AG08395 (cell line): ENCODE results near the gene PPP3CA.

Experiments used
- DNase-seq: peaks from one replicate; pipeline ENCODE4 v3.0.0; 2012; ENCODE audit warnings: mixed read lengths, low spot score

Gene PPP3CA

GRCh38 chr4:101347267-101347556 is at the start of gene PPP3CA:
Gene PPP3CA, minus strand, starts transcription at chr4:101347526.
- DNase-seq = no peak

DNA sequence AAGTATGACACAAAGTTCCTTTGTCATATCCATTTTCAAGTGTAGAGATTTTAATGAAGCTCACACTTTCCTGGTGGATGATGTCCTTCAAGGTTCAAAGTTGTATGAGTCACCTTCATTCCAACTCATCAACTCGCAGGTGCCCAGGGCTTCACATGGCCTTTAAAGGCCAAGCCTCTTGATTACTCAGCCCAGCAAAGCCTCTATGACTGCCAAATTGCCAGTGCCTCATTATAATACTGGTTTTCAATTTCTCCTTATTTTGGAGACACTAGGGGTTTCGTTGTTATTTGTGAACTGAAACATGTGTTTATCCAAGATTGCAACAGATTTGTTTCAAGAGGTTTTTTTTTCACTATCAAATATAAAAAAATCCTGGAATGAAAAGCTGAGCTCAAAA is 45.9 kb upstream of the PPP3CA start:
- DNase-seq = peak; percentile 24

- no peak for DNase-seq
Observed at GRCh38 chr4:101370663-101371210, 23.4 kb upstream of the PPP3CA start.

DNA sequence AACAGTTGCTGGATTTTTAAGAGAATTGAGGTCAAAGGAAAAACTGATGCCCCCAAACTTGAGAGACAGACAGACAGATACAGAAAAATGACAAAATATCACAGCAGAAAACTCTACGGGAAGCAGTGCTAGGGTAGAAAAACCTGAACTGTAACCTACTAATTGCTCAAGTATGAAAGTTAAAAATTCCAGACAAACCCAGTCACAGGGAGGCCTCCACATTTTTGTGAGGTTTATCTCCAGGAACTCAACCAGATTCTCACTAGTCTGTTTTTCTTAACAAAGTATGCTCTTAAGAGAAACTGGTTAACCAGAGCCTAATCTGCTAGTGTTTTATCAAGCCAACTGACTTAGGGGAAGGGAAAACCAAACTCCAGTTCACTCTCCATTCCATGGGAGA is 19.9 kb upstream of the PPP3CA start:
- DNase-seq = peak; percentile 81

GRCh38 chr4:101366331-101366730 is 19.0 kb upstream of the PPP3CA start:
- DNase-seq = peak; percentile 29

DNA sequence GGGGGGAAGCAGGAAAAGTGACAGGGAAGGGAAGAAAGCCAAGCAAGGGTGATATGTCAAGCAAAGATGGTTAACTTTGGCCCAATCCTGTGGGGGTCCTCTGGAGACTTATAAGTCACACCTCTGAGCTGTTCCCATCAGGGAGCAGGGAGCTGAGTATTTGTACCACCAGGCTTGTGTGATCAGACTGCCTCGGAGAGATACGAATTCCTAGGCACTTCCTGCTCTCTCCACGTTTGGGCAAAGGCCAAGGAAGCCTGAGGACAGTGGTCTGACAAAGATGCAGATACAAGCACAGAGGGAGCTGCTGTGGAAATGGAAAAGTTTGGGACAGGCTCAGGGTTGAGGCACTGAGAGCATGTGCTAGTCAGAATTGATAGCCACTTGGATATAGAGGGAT is 10.4 kb upstream of the PPP3CA start:
- DNase-seq = peak; percentile 6

GRCh38 chr4:101356928-101357327 is 9.6 kb upstream of the PPP3CA start:
- DNase-seq = peak; percentile 84

- DNase-seq = peak; percentile 75
Observed at GRCh38 chr4:101355767-101356702, 8.7 kb upstream of the PPP3CA start.

DNA sequence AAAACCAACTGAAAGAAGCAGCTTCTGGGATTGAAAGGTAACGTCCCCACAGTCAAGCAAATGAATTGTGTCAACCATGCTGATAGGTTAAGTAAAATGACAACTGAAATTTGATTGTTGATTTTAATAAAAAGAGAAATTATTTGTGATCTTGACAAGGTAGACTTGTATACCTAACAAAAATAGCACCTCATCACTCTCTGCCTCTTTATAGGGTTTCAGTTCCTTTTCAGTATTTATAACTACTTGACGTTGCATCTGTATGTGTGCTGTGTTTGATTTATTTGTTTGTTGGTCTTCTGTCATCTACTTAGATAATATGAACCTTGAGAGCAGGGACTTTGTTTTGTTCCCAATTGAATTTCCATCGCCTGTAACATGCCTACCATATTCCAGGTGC is 7.9 kb upstream of the PPP3CA start:
- no peak for DNase-seq

DNA sequence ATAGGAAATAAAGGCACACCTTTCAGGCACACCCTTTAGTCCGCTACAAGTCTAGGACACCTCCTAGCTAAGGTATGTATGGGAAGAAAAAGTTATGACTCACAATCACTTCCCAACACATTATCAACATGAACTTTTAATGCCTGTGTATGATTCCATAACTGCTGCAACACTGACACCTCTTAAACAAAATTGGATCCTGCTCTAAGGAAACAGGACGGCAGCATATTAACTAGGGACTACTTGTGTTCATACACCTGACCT is 2.4 kb upstream of the PPP3CA start:
- DNase-seq = no peak

GRCh38 chr4:101348995-101349800 is 1.9 kb upstream of the PPP3CA start:
- DNase-seq = no peak

GRCh38 chr4:101348367-101348827 is 1.1 kb upstream of the PPP3CA start:
- DNase-seq = no peak

- peak; percentile 99 for DNase-seq
Observed at GRCh38 chr4:101347557-101348366, 436 bp upstream of the PPP3CA start.

GRCh38 chr4:101346351-101347266 is 717 bp downstream of the PPP3CA start:
- DNase-seq = peak; percentile 15

GRCh38 chr4:101345596-101346350 is 1.6 kb downstream of the PPP3CA start:
- DNase-seq = peak; percentile 48

DNA sequence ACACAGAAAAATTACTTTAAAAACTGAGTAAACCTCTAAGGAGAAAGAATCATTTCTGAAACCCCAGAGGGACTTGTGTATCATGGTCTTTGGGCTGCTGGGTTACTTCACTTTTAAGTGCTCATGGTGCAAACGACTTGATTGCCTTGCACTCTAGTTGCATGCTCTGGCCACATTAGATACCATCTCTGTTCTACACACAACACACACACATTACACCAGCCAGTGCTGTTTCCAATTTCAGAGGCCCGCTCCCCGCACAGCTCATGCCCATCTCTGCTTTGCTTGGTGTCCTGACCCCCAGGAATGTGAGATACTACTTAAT is 2.1 kb downstream of the PPP3CA start:
- DNase-seq = no peak

GRCh38 chr4:101339332-101339731 is 8.0 kb downstream of the PPP3CA start:
- DNase-seq = no peak

GRCh38 chr4:101337688-101338087 is 9.6 kb downstream of the PPP3CA start:
- DNase-seq = peak; percentile 57

DNA sequence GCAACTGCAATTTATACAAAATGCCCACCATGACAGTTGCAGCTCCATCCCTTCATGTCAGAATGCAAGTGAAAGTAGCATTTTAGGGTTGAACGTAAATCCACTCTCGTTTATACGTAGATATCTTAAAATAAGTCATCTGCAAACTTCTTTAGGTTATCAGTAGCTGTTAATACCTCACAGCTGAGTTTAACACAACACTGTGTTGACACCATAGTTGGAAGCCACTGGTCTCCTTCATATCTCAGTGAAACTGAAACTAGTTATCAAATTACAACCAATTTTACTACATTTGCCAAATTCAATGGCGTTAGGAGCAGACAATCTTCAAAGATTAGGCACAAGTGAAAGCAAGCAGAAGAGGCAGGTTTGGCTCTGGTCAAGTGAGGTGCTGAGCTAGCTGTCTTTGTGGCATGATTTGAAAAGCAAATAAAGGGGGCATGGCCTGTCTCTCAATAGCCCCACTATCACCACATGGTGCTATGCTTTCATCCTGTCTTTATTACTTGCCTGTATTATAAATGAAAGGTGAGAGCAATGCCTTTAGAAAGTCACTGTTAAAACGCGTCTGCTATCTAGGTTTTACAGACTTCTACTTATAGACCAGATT is 12.3 kb downstream of the PPP3CA start:
- DNase-seq = no peak

- no peak for DNase-seq
Observed at GRCh38 chr4:101332424-101332823, 14.9 kb downstream of the PPP3CA start.
